ENCODE data around the gene ADIPOR2.
"Not testable (repeated sequence)": the region's sequence is repeated elsewhere in the genome, so short reads cannot be mapped to it uniquely, and the experiment has no call there.

ADIPOR2 gene

DNA sequence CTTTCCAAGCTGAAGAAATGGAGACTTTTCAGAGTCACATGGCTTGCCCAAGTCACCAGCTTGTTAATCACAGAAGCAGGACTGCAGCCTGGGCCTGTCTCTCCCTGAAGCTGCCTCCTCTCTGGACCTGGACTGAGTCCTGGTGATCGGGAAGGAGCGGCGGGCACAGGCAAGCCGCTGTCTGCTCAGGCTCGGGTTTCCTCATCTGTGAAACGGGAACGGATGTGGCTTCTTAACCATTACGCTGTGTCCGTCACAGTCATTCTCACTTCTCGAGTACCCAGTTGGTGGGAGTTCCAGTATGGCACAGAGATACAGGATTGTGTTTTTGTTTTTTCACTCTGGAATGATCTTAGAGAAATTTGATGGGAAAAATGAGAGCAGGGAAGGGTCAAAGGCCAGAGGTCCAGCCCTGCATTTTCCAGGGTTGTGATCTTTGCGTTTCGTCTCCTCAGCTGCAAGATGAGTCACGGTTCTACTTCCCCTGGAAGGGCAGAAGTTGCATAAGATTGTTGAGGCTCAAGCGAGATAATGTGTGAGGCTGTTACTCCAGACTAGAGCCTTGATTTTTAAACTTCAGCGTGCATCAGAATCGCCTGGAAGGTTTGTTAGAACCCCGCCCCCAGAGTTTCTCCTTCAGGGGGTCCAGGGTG is 121.9 kb downstream of the ADIPOR2 start:
- DNase-seq (ENCODE audit: low spot score) = no peak

DNA sequence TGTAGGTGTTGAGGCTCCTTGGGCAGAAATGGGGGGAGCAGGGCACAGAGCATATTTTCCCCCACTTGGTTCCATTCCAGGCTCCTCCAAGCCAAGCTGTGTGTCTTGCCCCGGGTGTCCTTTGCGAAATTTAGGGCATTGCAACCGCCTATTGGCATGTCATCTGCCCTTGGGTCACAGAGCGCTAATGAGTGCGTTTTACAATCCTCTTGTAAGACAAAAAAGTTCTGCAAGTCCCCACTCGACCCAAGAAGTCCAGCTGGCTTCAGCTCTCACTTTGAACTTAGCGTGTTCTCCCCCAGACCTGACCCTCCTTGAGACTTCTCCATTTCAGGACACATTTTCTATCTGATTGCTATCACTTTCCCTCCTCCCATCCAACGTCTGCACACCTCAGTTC is 123.4 kb downstream of the ADIPOR2 start:
- no peak for DNase-seq (ENCODE audit: low spot score)

DNA sequence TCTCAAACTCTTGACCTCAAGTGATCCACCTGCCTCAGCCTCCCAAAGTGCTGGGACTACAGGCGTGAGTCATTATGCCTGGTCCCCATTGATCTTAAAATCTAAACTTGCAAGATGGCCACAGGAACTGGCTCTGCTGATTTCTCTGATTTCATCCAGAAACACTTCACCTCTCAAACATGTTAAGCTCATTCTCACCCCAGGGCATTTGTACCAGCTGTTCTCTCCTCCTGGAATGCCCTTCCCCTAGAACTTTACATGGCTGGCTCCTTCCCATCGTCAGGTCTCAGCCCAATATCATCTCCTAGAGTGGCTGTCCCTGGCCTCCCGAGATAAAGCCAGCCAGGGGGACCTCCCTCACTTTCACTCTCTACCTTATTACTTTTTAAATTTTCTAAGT is 124.2 kb downstream of the ADIPOR2 start:
- DNase-seq (ENCODE audit: low spot score) = no peak

DNA sequence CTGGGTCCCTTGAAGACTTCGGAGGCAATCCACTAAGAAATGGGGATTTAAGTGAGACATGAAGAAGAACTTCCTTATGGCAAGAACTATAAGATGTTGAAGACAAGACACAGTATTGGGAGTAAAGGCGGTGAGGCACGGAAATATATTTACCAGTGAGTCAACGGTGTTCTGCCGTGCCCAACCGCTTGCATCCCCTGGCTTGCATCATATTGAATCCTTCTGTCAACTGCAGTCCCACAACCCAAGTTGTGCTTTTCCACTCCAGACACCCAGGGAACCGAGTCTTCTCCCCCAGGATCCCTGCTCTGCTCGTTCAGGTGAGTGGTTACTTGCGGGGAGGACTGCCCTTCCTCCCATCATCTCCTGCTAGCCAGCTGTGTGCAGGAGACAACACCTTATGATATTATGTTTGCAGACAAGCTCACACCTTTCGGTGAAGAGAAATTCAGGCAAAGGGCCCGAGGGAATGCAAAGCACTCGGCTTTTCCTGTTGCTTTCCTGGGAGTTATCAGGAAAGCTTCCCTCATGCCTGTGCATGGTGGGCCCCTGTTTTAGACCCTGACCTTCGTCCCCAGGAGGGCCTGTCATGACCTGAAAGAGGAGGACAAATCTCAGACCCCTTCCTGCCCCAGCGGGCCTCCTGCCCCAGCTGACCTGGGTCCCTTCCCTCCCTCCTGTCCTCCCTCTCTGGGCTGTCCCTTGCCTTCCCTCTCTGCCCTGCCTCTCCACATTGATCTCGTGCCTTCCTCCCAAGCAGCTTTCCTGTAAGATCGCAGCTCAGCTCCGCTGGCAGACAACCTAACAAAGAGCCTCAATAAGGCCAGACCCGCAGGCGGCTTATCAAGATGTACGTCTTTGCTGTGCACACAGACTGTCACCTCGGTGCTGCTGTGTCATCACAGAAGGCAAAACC is 125.2 kb downstream of the ADIPOR2 start:
- no peak for DNase-seq (ENCODE audit: low spot score)

DNA sequence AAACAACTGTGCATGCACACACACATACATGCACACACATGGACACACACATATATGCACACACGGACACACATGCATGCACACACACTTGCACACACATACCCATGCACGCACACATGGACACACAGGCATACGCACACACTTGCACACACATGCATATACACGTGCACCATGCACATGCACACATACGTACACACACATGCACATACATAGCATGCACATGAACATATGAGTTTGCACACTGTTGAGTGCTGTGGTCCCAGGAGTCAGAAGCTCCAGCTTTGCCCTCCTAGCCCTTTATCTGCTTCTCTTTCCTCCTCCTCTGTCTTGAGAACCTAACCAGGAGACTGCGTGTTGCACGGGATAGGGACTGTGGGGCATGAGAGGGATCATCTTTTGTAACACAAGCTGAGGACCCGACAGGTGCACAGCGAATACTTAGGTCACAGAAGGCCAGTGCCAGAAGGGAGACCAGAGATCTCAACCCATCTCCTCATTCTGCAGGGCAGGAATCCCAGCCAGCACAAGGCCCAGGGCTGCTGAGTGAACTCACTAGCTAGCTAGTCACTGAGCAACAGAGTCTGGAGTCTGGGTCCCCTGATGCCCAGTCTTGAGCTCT is 126.0 kb downstream of the ADIPOR2 start:
- DNase-seq (ENCODE audit: low spot score) = no peak

DNA sequence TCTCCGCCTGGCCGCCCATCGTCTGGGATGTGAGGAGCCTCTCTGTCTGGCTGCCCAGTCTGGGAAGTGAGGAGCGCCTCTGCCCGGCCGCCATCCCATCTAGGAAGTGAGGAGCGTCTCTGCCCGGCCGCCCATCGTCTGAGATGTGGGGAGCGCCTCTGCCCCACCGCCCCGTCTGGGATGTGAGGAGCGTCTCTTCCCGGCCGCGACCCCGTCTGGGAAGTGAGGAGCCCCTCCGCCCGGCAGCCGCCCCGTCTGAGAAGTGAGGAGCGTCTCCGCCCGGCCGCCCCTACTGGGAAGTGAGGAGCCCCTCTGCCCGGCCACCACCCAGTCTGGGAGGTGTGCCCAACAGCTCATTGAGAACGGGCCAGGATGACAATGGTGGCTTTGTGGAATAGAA is 127.1 kb downstream of the ADIPOR2 start:
- DNase-seq (ENCODE audit: low spot score) = not testable (repeated sequence)

DNA sequence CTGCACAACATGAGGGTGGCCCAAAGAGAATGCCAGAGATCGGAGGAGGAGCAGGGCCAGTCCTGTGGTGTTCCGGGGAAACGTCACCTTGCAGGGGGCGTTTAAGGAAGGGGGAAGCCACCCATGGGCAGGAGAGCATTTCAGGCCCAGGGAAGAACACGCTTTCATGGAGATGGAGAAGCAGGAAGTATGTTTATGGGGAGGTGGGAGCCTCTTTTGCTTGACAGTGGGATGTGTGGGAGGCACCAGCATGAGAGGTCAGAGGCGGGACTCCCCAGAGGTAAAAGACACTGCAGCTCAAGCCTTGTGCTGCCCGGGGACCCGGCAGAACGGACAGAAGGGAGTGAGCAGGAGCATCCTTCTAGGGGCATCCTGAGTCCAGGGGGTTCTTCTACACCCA is 128.2 kb downstream of the ADIPOR2 start:
- DNase-seq (ENCODE audit: low spot score) = no peak

DNA sequence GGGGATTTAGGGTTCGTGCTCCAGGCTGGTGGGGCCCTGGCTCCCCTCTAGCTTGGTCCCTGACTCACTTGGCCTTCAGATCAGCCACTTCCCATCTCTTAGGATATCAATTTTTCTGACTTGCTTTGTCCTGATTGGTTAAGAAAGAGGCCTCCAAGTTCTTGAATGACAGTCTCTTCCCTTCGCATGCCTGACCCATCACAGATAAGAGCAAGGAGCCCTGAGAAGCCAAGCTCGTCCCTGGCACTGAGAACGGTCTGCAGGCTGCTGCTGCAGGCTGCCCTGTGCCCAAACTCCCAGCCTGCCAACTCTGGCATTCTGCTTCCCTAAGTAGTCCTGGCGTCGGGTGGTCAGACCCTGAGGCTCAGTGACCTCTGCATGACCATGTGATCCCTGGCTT is 128.7 kb downstream of the ADIPOR2 start:
- DNase-seq (ENCODE audit: low spot score) = no peak

DNA sequence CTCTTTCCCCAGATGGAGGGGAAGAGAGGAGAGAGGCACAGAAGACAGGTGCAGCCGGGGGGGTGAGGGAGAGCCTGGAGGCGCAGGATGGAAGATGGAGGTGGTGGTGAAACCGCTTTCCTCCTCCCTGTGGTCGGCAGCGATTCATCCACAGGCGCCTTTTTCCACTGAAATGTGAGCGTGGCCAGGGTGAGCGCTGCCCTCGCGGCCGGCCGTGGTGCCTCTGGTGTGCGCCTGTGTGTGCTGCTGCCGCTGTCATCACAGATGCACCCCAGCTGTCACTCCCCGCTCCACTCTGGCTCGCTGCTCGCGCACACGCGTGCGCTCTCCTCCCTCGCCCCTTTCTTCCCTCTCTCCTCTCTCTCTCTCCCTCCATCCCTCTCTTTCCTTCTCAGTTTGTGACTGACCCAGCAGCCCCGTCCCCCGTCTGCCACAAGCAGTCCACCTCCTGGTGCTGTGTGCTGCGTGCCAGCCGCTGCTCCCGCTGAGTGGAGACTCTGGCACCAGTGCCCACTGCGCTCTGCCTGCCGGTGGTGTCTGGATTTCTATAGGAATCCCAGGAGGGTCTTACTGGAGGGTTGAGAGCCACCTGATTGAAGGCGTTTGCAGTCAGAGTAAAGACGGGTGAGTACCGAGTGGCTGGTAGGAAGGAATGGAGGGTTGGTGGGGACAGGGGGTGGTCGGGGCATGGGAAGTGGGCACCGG is 129.5 kb downstream of the ADIPOR2 start, which contains the start of gene LRTM2:
Gene LRTM2, plus strand, starts transcription at position 375 of the 705 bp plus-strand sequence. CDS start 7,584 bp downstream, outside the sequence.
- no peak for DNase-seq (ENCODE audit: low spot score)

DNA sequence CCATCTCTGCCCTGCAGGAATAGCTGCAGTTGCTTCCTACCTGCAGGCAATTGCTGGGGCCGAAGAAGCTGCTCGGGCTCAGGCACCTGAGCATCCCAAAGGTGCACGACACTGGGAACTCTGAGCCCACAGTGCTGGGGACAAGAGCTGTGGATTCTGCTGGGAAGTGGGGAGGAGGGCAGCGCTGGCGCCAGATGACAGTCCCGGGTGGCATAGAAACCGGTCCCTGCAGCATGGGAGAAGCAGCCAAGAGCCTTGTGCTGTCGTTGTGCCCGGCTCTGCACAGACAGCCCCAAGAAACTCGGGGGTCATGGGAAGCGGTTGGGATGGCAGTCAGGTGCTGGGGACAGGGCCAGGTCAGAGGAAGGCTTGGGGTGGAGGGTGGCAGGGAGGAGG is 130.0 kb downstream of the ADIPOR2 start:
- DNase-seq (ENCODE audit: low spot score) = no peak

DNA sequence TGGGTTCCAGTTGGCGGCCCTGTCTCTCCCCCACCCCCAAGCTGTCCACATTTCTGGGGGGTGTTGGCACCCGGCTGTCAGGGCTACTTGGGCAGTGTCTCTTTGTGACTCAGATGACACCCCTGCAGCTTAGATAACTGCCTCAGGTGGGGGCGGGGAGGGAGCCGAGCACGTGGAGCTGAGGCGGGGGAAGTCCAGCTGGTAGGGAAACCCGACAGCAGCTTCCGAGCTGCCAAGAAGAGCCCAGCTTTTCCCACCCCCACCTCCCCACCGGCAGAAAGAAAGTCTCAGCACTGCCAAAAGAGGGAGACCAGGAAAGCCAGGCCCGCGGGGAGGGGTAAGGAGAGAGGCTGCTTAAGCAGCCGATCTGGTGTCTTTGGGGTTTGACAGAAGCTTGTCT is 130.9 kb downstream of the ADIPOR2 start:
- DNase-seq (ENCODE audit: low spot score) = no peak

DNA sequence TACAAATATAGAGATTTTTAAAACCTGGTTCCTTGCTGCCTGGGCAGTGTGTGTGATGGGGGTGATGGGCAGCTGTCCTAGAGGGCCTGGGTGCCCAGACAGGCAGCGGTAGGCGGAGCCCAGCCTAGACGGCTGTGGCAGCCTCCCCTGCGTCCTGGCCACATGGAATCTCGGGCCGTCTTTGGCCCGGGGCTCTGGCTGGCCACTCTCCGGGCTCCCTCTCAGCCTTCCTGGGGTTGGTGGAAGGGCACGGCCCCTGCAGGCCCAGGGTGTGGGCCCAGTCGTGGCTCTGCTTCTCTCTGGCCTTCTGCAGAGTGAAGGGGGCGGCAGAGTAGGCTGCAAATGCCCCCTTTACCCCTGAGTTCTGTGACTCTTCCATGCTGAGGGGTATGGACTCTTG is 131.8 kb downstream of the ADIPOR2 start:
- no peak for DNase-seq (ENCODE audit: low spot score)

DNA sequence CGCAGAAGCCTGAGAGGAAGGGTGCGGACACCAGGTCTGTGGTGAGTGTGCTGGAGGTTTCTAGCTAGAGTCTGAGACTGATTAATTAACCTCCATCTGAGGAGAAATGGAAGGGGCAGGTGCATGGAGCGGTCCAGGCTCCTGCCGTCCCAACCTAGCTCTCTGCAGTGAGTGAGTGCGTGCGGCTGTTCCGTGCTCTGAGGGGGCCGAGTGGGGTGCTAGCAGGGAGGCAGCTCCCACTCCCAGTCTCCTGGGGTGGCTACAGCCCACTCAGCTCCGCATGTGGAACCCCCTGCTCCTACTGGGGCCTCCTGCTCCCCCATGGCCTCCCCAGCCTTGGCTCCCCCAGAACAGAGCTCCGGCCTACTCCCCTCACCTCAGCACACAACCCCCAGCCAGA is 132.4 kb downstream of the ADIPOR2 start:
- DNase-seq (ENCODE audit: low spot score) = no peak

DNA sequence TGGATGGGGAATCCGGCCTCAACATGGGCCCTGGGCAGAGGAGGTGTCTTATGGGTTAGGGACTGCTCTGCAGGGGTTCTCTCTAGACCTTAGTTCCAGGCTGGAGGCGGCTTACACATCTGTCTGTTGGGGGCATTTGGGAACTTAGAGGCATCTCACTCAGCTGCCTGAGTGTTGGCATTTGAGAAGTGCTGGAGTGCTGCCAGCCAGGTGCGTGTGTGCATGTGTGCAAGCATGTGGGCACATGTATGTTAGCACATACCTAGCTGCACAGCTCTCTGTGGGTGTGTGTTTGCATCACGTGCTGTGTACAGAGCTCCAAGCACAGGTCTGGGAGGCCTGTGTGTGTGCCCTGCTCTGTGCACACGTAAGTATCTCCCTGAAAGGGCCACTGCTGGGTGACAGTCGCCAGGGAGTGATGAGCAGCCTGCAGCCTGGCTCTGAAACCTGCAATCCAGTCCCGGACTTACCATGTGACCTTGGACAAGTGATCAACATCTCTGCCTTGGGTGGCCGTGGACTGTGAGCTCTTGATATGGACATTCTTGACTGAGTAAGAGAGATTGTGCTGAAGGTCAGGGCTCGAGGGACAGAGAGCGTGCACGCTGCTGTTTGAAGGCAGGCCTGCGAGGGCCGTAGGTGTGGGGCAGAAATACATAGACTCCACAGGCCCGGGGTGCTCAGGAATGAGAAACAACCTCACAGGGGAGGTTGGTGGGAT is 134.7 kb downstream of the ADIPOR2 start:
- no peak for DNase-seq (ENCODE audit: low spot score)

DNA sequence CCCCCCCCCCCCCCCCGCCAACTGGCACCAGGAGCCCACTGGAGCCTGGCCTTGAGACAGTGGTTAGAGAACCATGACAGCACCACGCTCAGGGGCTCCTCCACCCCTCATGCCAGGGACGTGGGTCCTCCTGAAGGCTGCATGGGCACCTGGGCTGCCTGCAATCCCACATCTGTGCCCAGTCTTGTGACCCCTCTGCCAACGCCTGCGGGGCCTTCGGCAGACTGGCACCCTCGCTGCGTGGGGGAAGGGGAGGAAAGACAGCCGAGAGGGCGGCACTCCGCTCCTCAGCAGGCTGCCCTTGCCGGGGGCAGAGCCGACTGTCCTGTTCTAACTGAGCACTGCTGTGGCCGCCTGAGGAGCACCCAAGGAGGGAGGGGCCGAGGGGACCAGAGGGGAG is 135.5 kb downstream of the ADIPOR2 start:
- no peak for DNase-seq (ENCODE audit: low spot score)

DNA sequence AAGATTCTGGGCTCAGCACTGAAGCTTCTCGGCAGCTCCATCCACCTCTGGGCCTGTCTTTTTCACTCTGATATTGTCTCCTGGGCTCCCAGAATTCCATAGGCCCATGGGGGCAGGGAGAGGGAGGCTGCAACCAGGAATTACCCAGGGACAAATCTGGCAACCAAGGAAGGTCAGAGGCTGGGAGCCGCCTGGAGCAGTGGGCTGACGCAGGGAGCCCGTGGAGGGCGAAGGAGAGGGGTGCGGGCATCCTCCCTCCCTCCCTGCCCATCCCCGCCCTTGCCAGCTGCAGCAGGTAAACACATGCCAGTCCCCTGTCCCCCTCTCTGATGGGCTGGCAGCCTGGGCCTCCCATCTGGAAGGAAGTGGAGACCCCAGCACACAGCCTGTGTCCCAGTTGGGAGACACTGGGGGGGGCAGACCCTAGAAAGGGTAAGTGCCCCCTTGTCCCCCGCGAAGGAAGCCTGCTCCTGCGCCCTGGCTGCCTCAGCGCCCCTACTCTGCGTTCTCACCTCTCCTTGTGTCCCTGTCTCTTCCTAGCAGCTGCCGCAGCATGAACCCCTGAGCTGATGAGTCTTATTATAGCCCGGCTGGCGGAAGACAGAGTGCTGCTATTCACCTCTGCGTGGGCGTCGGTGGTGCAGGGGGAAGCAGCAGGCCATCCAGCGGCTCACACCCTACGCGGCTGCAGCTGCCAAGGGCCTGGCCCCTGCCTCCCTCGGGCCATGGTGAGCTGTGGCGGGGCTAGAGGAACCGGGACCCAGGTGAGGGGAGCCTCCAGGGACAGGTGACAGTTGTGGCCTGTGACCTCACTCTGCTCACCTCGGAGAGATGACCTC is 136.2 kb downstream of the ADIPOR2 start:
- DNase-seq (ENCODE audit: low spot score) = no peak

DNA sequence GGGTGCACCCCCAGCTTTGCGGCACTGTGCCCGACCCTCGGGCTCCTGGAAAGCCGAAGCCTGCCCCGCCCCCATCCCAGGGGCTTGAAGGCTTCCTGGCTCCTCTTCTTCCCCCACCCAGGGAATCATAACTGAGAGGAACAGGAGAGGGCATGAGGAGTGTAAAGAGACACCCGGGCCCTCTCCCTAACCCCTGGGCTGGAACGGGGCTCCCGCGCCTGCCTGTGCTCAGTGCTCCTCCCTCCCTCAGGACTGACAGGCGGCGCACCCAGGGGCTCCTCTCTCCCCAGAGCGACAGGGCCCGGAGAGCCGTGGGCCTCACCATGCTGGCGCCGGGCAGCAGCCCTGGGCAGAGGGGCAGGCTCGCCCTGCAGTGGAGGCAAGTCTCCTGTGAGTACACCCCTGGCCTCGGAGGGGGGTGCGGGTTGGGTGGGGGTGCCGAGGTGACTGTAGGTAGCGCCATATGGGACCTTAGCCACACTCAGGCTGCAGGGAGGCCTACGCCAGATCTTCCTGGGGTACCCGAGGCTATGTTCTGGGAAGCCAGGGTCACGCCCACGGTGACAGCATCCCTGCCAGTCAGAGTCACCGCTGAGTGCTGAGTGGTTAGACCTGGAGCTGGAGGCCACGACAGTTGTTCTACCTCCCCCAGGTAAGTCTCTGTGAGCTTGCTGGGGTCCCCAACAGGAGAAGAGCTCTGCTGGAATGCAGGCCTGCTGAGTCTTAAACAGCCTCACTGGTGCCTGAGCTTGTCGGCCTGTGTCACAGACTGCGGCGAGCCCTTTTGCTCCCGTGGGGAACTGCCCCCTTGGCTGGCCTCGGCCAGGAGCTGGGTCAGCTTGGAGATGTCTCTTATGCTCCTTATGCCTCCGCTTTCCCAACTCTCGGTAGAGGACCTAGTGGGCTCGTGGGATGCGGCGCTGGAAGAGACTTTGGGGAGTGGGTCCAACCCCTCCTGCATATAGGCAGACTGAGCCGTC is 137.2 kb downstream of the ADIPOR2 start:
- no peak for DNase-seq (ENCODE audit: low spot score)

DNA sequence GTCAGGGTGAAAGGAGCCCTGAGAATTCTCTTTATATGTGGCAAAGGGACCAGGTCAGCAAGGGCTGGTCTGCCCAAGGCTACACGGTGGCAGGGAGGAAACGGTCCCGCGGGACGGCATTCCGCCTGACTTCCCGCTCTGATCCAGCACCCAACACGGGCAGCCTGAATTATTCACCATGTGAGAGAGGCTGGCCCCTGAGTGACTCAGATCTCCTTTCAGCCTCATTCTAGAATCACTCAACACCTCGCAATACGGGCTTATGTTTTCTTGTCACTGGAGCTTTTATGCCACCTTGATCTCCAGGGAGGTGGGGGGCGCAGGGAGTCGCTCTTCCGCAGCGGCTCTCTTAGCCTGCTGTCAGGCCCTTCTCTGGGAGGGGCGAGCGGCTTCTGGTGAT is 138.0 kb downstream of the ADIPOR2 start:
- no peak for DNase-seq (ENCODE audit: low spot score)

DNA sequence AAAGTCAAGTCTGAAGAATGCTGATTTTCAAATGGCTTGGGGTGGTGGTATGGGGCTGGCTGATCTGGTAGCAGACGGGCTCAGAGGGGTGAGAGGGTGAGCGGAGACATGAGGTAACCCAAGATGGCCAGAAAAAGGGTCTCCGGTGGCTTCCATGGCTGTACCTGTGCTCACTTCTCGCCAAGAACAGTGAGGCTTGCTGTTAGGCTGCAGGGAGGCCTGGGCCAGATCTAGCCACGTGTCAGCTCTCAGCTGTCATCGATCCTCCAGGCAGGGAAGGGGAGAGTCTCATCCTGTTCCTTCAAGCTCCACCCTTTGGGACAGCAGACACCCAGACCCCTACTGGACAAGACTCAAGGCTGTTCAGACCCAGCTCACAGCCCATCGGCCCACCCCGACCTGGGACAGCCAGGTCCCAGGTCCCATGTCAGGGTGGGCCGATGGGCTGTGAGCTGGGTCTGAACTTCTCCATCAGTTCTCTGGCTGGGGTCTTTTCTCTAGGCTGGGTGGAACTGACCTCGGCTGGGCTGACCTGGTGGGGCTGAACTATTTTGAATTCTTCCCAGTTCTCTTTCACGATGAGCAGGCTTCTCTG is 138.5 kb downstream of the ADIPOR2 start:
- DNase-seq (ENCODE audit: low spot score) = no peak

Data from HuH-7 (cell line).